Left kidney (tissue), 8 donors: ENCODE data around the gene EXOC4. TPM values are rescaled to one million over a fixed set of nuclear protein-coding genes. Genes with fewer than 3 reads are reported as not detected.
"Not testable (repeated sequence)": the region's sequence is repeated elsewhere in the genome, so short reads cannot be mapped to it uniquely, and the experiment has no call there.

Experiments used
- DNase-seq: peaks from one replicate; pipeline ENCODE4 v3.0.0-alpha.2; 2013
- long read RNA-seq, 8 donors: transcript quantifications; one replicate each; lab custom pipeline, GENCODE V29; 2026
- polyA plus RNA-seq: library from polyadenylated mRNA; unstranded; fragments of 120-200 nt; gene quantifications from one replicate; pipeline ENCODE4 v1.2.1, GENCODE V29; 2013; ENCODE audit not compliant: insufficient read length

Gene EXOC4
- polyA plus RNA-seq = 72.1 TPM
- long read RNA-seq, donor 1, full-length matches to known transcripts = 9 of 14 reads
- long read RNA-seq, donor 1, partial matches to known transcripts = 5 of 14 reads
- long read RNA-seq, donor 1, other reads (novel, unspliced or antisense) = 0 of 14 reads
- long read RNA-seq, donor 2, full-length matches to known transcripts = 5 of 5 reads
- long read RNA-seq, donor 2, partial matches to known transcripts = 0 of 5 reads
- long read RNA-seq, donor 2, other reads (novel, unspliced or antisense) = 0 of 5 reads
- long read RNA-seq, donor 3, full-length matches to known transcripts = 10 of 16 reads
- long read RNA-seq, donor 3, partial matches to known transcripts = 6 of 16 reads
- long read RNA-seq, donor 3, other reads (novel, unspliced or antisense) = 0 of 16 reads
- long read RNA-seq, donor 4, partial matches to known transcripts = 0 of 1 reads
- long read RNA-seq, donor 4, other reads (novel, unspliced or antisense) = 0 of 1 reads
- long read RNA-seq, donor 5, full-length matches to known transcripts = 10 of 22 reads
- long read RNA-seq, donor 5, partial matches to known transcripts = 12 of 22 reads
- long read RNA-seq, donor 5, other reads (novel, unspliced or antisense) = 0 of 22 reads
- long read RNA-seq, donor 6, full-length matches to known transcripts = 5 of 5 reads
- long read RNA-seq, donor 6, partial matches to known transcripts = 0 of 5 reads
- long read RNA-seq, donor 6, other reads (novel, unspliced or antisense) = 0 of 5 reads
- long read RNA-seq, donor 7, full-length matches to known transcripts = 20 of 20 reads
- long read RNA-seq, donor 7, partial matches to known transcripts = 0 of 20 reads
- long read RNA-seq, donor 7, other reads (novel, unspliced or antisense) = 0 of 20 reads
- long read RNA-seq, donor 8, full-length matches to known transcripts = 8 of 8 reads
- long read RNA-seq, donor 8, partial matches to known transcripts = 0 of 8 reads
- long read RNA-seq, donor 8, other reads (novel, unspliced or antisense) = 0 of 8 reads

- DNase-seq = peak; percentile 99
Measured at GRCh38 chr7:133252858-133253518, at the start of gene EXOC4. Gene EXOC4, plus strand, starts transcription at chr7:133253078.

- no peak for DNase-seq
Measured at GRCh38 chr7:133203490-133203889, 49.4 kb upstream of the EXOC4 start.

- no peak for DNase-seq
Measured at GRCh38 chr7:133207687-133208086, 45.2 kb upstream of the EXOC4 start.

GRCh38 chr7:133210817-133211216, 42.1 kb upstream of the EXOC4 start:
- DNase-seq = not testable (repeated sequence)

GRCh38 chr7:133213772-133214171, 39.1 kb upstream of the EXOC4 start:
- not testable (repeated sequence) for DNase-seq

- no peak for DNase-seq
Measured at GRCh38 chr7:133217773-133218172, 35.1 kb upstream of the EXOC4 start.

GRCh38 chr7:133230591-133231194, 22.2 kb upstream of the EXOC4 start:
- DNase-seq = no peak

GRCh38 chr7:133233142-133233541, 19.7 kb upstream of the EXOC4 start:
- DNase-seq = no peak

- DNase-seq = no peak
Measured at GRCh38 chr7:133234961-133235875, 17.7 kb upstream of the EXOC4 start.

- DNase-seq = no peak
Measured at GRCh38 chr7:133237545-133237944, 15.3 kb upstream of the EXOC4 start.

- no peak for DNase-seq
Measured at GRCh38 chr7:133240302-133240701, 12.6 kb upstream of the EXOC4 start.

GRCh38 chr7:133246558-133246957, 6.3 kb upstream of the EXOC4 start:
- no peak for DNase-seq

GRCh38 chr7:133248901-133249300, 4.0 kb upstream of the EXOC4 start:
- DNase-seq = no peak

- no peak for DNase-seq
Measured at GRCh38 chr7:133252506-133252857, 396 bp upstream of the EXOC4 start.

GRCh38 chr7:133253519-133253875, 619 bp downstream of the EXOC4 start:
- no peak for DNase-seq

GRCh38 chr7:133255486-133255885, 2.6 kb downstream of the EXOC4 start:
- DNase-seq = no peak

GRCh38 chr7:133258174-133258573, 5.3 kb downstream of the EXOC4 start:
- no peak for DNase-seq

- no peak for DNase-seq
Measured at GRCh38 chr7:133265821-133266220, 12.9 kb downstream of the EXOC4 start.

GRCh38 chr7:133268355-133268754, 15.5 kb downstream of the EXOC4 start:
- no peak for DNase-seq

- no peak for DNase-seq
Measured at GRCh38 chr7:133272336-133272735, 19.5 kb downstream of the EXOC4 start.

GRCh38 chr7:133273227-133273626, 20.3 kb downstream of the EXOC4 start:
- peak; percentile 29 for DNase-seq
